ENCODE data around the gene FAM168A.
"Not testable (repeated sequence)": the region's sequence is repeated elsewhere in the genome, so short reads cannot be mapped to it uniquely, and the experiment has no call there.

Gene FAM168A

DNA sequence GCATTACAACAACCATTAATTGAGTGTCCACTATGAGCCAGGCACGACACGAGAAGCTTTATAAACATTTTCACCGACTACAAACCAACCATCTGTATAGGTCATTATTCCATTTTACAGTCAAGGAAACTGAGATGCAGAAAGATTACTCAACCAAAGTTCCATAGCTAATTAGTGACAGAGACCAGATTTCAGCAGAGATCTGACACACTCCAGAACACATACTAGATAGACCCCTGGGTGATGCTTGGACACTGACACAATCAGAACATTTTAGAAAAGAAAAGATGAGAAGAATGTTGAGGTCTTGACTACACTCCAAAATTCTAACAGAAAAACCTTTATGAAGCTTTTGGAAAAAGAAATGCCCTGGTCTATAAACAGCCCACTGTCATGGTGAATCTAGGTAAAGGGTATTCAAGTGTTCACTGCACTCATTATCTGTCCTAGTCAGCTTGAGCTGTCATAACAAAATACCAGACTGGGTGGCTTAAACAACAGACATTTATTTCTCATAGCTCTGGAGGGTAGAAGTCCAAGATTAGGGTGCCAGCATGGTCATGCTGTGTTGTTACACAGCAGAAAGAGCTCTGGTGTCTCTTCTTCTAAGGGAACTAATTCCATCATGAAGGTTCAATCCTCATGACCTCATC is 132.8 kb downstream of the FAM168A start:
- DNase-seq: no peak

DNA sequence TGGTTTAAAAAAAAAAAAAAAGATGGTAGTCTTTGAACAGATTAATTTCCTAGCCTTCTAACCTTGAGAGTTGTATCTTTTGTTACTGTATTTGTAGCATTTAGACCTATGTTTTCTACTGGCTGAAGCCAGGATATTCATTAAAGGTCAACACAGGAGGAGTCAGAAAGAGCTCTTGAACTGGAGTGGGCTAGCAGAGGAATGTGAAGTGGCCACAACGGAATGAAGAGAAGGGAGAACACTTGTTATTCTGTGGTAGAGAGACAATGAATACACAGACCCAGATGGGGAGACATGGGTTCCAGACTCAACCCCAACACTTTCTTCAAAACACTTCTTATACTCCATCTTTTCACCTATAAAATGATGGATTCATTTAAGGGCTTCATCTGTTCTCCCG is 133.6 kb downstream of the FAM168A start:
- no peak for DNase-seq

DNA sequence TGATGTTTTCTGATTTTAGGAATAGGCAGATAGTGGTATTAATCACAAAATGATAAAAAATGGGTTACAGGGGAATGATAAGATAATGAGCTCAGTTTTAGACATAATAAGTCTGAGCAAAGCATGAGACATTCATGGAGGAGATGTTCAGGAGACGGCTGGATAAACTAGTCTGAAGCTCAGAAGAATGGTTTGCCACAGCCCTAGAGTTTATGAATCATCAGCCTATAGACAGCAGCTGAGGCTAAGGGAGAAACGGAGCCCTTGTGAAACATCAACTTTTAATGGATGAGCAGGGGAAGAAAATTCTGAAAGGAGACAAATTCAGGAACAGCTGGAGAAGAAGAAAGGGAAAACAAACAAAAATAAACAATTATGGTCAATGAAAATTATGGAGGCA is 134.6 kb downstream of the FAM168A start:
- DNase-seq: no peak

DNA sequence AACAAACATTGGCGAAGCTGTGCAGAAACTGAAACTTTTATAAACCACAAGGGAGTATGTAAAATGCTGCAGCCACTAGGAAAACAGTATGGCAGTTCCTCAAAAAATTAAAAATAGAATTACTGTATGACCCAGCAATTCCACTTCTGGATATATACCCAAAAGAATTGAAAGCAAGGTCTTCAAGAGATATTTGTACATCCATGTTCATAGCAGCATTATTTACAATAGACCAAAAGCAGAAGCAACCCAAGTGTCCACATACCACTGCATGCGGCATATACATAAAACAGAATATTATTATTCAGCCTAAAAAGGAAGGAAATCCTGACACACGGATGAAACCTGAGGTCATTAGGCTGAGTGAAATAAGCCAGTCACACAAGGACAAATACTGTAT is 135.9 kb downstream of the FAM168A start:
- no peak for DNase-seq

DNA sequence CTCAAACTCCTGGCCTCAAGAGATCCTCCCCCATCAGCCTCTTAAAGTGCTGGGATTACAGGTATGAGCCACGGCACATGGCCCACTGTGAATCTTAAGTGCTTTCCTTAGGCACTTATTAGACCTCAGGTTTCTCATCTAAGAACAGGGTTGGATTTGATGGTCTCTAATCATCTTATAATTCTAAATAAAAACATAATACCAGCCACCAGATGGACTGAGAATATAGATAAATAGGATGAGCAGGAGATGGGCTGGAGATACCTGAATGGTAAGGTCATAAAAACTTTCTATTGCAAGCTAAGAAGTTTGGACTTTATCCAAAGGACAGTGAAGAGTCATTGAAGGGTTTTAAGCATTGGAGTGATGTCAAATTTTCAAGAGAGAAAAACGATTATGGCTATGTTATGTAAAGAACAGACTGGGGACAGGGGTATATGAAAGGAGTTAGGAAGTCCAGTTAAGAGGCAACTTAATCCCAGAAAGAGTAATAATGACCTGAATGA is 136.5 kb downstream of the FAM168A start:
- no peak for DNase-seq

DNA sequence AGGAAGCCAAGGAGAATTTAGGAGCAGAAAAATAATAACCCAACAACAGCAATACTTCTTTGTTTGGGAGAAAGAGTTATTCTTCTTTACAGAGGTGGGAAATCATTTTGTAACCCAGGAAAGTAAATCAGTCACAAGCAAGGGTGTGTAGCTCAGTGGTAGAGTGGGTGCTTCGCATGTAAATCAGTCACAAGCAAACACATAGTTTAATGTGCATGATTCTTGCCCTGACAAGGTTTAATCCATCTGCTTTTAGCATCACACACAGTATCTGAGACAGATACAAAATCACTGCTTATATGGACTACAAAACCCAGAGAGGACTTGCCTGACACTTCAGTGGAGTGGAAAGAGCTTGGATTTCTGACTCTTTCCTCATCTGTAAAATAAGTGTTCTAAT is 139.7 kb downstream of the FAM168A start:
- DNase-seq: no peak

DNA sequence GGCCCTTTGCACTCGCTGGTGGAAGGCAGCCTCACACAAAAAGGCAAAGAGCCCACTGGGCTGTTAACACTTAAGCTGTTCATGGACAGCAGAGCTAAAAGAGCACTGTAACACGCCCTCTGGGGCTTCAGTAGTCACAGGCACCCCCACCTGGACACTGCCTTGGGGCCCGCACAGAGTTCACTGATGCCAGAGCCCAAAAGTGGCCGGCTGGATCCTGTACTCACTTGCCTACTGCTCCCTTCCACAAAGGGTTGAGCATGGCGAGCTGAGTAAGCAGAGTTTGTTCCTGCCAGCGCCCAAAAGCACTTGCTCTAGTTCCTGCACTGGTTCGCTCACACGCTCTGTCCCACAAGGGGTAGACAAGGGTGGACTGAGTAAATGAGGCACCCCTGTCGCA is 142.9 kb downstream of the FAM168A start:
- DNase-seq: no peak

DNA sequence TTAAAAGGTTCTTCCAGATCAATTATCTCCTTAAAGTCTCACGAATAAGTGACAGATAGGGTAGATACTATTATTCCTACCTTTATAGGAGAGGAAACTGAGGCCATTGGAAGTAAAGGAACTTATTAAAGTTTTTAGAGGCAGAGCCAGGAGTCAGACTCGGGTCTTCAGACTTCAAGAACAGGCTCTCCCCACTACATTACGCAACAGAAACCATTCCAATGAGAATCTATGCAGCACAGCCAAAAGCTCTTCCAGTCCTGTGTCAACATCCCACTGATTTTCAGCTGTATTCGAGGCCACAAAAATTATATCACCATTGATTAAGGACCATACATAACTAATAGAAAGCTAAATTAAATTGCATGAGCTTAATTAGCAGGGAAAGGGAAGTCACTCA is 144.3 kb downstream of the FAM168A start:
- DNase-seq: no peak

DNA sequence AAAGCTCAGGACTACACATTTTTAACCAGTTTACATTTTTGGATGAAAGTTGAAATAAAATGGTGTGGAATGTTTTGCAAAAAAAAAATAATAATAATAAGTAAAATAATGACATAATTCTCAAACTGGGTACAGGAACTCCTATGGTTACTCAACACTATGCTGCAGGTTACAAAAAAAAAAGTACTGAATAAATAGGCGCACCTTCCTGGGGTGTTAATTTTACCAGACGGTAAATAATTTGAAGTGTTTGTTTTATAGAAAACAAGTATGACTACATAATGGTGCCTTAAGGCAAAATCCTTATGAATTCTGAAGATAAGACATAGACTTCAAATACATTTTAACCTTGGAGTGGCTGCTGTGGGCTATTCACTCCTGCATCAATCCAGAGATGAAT is 145.2 kb downstream of the FAM168A start:
- DNase-seq: no peak

DNA sequence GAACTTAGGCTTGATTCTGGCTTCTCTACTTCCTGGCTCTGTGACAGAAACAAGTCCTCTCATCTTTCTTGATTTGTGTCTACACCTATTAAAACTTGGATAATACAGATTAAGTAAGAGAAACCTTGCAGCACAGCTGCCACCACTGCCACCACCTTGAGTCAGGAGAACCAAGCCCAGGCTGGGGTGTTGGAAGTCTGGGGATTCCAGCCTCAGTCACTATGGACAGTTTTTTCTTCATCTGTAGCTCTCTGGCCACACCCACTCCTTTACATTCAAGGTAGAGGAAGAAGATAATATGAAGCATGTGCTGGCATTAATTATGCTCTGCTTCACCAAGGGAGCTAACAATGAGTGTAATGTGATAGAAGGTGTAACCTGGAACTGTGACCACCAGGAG is 146.0 kb downstream of the FAM168A start:
- DNase-seq: no peak

DNA sequence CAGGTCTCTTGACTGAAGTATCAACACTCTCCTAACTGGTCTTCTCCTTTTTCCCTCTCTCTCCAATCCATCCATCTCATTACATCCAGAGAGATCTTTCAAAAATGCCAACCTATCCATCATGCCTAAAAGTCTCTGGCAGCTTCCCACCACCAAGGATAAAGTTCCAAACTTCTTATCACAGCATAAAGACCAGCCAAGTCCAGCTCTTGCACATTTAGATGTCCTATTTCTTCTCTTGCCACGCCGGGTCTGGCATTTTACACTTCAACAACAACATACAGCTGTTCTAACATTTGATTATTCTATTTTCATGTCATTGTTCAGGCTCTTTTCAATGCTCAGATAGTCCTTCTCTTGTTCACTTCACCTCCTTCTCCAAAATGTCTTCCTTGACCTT is 151.1 kb downstream of the FAM168A start:
- DNase-seq: no peak

DNA sequence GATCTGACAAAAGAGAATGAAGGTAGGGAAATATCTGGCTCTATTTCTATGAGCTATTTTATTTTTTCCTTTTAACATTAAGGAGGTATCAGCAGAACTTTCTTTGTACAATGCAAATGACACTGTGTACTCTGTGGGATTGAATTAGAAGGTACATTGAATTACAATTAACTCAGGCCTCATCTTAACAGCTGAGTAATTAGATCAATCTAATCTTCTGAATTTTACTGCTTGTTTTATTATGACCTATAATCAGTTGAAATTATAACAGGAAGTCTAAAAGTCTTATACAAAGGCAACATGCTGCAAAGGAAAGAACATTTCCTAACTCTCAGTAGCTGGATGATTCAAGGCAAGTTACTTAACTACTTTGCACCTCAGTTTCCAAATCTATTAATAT is 151.9 kb downstream of the FAM168A start:
- DNase-seq: no peak

DNA sequence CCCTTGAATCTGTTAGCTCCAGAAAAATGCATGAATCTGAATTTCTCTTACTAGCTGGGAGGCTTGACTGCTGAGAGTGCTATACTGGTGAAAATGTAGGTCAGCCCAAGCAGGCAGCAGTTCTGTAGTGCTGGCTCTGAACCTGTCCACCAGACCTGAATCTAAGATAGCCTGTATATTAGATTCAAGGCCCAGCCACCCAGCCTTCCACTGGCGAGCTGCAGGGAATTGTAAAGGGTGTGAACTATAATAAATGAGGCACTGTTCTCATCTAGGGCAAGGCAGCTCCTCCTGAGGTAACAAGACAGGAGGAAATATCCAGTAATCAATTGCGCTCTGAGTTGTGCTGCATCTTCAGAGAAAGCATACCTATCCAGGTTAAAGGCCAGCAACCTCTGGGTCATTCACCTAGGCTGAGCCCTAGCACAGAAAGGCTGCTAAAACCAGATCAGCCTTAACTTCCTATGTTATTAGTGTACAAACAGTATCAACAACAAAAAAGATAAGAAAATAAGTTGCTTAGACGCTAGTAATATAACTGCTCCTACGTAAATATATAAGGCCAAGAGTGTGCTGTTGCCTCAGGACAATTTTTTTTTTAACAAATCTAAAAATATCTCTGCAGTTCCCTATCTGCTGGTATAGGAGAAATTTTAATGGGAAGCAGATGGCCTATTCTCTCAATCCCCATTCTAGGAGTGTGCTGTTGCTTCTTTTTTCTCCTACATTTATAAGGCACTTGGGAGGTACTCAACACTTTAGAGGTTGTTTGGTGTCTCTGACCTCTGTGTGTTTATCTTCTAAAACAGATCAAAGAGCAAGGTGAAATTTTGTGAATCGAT is 158.7 kb downstream of the FAM168A start:
- DNase-seq: no peak

DNA sequence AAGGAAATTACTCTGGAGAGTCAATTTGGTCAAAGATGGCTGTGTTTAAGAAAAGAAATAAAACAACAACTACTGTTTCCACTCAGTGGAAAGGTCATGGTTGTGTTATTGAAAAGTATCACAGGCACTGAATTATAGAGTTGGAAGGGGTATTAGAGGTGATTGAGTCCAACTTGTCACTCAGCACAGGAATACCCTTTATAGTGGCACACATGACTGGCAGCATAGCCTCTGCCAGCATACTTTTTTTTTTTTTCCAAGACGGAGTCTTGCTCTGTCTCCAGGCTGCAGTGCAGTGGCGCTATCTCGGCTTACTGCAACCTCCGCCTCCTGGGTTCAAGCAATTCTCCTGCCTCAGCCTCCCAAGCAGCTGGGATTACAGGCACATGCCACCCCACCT is 161.1 kb downstream of the FAM168A start:
- DNase-seq: not testable (repeated sequence)

DNA sequence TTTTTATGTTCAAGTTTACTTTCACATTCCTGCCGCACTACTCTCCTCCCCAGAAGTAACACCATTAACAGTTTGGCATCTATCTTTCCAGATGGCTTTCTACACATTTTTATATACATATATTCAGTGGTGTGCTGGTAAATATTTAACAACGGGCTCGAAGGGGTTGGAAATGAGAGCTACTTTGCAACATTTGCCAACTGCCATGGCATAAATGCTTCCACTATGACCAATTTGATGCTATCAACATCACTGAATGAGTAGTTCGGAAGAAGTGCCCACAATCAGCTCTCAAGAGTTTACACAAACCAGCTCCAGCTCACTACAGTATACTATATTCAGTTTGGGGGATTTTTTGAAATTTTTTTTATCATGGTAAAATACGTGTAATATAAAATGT is 166.5 kb downstream of the FAM168A start:
- DNase-seq: no peak

DNA sequence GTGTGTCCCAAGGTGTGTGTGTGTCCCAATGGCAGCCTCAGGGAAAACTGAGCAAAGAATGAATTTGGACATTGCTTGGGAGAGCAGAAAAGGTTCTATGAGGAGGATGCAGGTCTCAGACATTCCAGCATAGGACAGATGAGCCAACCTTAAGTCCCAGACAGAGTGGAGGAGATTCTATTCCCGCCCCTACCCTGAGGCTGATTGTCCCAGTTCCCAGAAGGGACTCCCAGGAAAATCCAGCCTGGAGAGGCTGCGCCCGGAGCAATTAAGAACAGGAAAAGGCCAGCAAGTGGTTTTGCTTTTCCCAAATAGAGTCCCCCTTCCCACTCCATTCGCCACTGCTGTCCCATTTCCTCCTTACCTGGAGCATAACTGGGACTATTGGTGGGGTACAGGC is 167.6 kb downstream of the FAM168A start:
- no peak for DNase-seq

DNA sequence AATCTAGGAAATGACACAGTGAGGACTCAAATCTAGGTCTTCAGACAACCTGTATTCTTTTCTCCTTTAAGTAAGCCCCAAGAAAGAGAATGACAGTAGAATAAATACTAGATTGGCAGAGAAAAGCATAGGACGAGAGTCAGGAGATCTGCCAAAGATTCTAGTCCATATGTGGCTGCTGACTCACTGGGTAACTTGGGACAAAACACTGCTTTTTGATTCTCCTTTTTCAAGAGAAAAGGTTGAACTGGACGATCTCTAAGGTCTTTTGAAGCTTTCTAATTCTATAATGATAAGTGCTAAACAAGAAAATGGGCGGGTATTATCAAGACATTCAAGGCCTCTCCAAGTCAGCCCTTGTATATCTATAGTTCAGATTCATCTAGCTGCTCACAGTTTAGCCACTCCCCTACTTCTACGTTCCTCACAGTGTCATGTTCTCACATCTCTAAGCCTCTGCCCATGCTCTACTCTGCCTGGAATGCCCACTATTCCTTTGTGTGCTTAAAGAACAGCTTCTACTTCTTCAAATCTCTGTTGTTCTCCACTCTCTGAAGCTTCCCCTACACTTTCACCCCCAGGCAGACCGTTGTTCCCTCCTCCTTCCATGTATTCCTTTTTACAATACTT is 168.7 kb downstream of the FAM168A start:
- no peak for DNase-seq

DNA sequence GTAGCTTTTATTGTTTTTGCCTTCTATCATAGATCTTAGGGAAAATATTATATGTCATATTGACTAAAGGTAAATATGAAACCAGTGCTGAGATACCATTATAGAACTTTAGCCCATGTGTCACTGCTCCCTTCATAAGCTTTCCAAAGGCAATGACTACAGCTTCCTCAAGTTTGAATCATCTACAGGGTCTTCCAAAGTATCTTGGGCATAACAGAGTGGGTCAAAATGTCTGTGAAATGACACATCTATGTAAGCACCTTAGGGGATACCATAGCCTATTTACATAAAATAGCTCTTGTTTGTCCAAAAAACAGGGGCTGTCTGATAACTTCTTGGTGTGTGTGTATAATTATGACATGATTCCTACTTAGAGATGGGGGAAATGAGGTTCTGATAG is 169.2 kb downstream of the FAM168A start:
- no peak for DNase-seq

DNA sequence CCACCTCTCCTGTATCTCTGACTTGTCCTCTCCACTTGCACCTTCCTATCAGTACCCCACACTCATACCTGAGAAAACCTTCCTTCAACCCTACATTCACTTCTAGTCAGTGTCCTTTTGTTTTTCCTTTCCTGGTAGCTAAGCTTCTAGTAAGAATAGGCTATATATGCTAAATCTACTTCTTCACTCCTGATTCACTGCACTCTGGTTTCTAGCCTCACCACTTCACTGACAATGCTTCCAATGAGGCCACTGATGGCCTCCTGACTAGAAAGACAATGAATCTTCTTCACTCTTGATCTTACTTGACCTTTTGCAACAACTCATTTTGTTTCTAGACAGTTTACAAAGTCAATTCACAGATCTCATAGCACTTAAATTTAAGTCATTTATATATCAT is 169.7 kb downstream of the FAM168A start:
- DNase-seq: no peak

DNA sequence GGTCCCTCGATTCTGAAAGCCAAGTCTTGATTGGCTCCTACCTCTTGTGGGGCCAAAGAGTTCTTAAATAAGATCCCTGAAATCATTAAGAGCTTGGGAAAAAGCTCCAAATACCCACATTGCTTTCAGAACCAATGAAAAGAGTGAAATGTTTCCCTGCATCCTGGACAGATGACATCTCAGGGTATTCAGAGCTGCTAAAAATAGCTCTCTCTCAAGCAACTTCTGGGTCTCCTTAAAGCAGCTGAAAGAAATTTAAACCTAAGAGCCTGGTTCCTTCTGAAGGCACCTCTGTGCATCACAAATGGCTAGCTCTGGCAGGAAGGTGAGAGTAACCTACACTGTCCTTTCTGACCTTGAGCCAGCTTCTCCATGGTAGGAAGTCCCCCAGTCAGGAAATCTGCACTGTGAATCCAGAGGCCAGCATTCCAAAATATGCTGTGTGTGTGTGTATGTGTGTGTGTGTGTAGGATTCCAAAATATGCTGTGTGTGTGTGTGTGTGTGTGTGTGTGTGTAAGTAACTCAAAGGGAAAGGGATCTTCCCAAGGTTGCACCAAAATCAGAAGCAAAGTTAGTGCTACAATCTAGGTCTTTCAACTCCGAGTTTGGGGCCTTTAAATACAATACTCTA is 171.6 kb downstream of the FAM168A start:
- DNase-seq: no peak

DNA sequence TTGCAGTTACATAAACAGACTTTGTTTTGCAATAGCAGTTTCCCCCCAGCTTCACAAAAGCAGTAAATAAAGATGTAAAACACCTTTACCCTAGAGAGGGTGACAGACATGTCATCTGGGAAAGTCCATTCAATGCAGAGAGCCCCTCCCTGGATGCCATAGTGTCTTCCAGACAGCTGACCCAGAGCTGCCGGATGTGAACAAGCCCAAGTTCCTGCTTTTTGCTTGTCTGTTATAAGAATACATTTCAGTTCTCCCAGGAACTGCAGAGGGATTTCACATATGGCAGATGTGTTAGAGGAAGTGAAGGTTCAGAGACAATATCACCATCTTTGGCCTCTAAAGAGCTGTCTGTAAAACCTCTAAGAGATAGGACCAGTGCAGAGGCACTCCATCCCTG is 172.8 kb downstream of the FAM168A start:
- DNase-seq: no peak

DNA sequence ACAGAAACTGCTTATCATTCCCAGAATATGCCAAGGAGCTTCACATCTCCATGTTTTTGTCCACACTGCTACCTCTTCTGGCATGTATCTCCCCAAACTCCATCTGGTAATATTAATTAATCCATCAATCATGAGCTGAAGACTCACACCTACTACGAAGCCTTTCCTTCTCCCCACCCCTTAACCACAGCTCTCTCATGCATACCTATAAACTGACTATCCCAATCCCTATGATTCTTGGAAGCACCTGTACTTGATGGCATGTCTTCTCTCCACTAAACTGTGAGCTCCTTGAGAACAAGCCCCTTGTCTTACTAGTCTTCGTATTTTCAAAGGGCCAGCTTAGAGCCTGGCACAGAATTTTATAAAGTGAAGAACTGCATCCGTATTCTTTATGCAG is 174.4 kb downstream of the FAM168A start:
- DNase-seq: no peak

DNA sequence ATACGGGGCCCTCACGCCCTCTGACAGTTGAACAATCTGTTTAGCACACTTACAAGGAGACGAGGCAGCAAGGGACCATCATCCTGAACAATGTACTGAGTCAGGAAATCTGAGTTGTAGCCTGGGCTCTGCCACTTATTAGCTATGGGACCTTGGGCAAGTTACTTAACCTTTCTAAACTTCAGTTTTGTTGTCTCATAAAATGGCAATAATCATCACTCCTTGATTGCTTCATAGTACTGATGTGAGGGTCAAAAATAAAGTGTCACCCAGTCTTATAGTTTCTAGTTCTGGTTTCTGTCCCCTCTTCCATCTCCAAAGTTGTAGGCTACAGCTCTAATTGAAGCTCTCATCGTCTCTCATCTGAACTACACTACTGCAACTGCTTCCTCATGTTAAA is 175.0 kb downstream of the FAM168A start:
- DNase-seq: no peak

DNA sequence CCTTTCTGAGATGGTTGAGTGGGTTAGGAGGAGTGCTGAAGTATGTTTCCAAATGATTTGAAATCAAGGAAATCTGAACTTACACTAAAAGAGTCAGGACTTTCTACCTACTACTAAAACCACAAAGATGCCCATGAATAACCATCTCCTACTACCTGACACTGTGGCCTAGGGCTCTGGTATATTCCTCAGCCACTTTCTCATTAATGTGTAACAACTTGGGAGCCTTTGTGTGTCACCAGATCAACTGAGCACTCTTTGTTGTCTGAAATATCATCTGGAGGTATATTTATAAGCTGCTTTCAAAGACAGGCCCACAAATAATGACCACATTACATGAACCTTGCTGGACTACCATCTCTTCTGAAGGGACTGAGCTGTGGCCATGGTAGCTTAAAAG is 177.8 kb downstream of the FAM168A start:
- DNase-seq: no peak

All from stimulated activated CD4-positive, alpha-beta T cell treated with anti-CD3 and anti-CD28 coated beads, Interleukin-2, amount 100 ng/mL, for 48 hours (primary cell).